Measurements from ENCODE around the gene AHCTF1. TPM values are rescaled to one million over a fixed set of nuclear protein-coding genes. Genes with fewer than 3 reads are reported as not detected.
A peak's percentile ranks its signal among the peaks of the same experiment; 100 is the strongest.

Gene AHCTF1
- total and polyA plus RNA-seq, 9 of the 15 experiments (the other 6 are each of a cell fraction or from before 2014, with no cell fraction given) = 9.4 to 102 (median 47.6) TPM

DNA sequence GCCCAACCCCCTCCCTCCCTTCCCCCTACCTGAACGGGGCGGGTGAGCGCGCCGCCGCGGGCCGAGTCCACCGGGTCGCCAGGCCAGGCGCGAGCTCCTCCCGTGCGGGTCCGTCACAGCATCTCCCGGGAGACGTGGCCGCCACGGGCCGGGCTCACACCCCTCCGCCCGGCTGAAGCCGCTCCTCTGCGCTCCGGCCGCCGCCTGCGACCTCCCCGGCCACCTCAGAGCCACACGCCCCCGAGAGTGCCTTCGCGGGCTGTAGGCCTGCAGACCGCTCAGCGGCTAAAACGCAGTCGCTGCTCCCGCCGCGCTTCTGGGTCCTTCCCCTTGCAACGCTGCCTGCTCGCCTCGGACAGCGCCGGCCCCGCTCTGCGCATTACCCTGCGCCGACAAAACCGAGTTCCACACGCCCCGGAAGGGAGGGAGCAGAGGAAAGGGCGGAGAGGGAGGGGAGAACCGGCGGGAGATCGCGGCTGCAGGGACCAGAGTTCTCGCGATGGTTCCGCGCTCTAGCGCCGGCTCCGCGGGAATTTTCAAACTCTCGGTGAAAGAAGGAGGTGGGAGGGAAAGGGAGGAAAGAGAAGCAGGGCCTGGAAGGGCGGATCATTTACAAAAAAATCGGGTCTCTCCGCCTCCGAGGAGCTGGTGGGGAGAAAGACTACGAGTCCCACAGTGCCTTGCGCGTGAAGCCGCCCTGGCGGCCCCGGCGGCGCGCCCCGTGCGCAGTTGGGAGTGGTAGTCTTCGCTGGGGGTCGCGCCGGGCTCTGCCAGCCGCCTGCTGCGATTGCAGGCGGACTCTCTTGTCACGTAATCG, at the start of gene AHCTF1 (continued):
- no peak for TF ChIP-seq PCBP2 (IDR thresholded peaks at IDR 0.05; ENCODE audit: low read depth, low read length, poor library complexity, severe bottlenecking)
- no peak for TF ChIP-seq PTBP1 (IDR thresholded peaks at IDR 0.05; ENCODE audit: low read depth, low read length)
- TF ChIP-seq, protein P1, sequence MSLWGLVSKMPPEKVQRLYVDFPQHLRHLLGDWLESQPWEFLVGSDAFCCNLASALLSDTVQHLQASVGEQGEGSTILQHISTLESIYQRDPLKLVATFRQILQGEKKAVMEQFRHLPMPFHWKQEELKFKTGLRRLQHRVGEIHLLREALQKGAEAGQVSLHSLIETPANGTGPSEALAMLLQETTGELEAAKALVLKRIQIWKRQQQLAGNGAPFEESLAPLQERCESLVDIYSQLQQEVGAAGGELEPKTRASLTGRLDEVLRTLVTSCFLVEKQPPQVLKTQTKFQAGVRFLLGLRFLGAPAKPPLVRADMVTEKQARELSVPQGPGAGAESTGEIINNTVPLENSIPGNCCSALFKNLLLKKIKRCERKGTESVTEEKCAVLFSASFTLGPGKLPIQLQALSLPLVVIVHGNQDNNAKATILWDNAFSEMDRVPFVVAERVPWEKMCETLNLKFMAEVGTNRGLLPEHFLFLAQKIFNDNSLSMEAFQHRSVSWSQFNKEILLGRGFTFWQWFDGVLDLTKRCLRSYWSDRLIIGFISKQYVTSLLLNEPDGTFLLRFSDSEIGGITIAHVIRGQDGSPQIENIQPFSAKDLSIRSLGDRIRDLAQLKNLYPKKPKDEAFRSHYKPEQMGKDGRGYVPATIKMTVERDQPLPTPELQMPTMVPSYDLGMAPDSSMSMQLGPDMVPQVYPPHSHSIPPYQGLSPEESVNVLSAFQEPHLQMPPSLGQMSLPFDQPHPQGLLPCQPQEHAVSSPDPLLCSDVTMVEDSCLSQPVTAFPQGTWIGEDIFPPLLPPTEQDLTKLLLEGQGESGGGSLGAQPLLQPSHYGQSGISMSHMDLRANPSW (CRISPR knock-in tag; IDR thresholded peaks at IDR 0.05) = no peak
- TF ChIP-seq, protein P2, sequence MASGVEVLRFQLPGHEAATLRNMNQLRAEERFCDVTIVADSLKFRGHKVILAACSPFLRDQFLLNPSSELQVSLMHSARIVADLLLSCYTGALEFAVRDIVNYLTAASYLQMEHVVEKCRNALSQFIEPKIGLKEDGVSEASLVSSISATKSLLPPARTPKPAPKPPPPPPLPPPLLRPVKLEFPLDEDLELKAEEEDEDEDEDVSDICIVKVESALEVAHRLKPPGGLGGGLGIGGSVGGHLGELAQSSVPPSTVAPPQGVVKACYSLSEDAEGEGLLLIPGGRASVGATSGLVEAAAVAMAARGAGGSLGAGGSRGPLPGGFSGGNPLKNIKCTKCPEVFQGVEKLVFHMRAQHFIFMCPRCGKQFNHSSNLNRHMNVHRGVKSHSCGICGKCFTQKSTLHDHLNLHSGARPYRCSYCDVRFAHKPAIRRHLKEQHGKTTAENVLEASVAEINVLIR (CRISPR knock-in tag; IDR thresholded peaks at IDR 0.05) = peak; percentile 52; the same call in 1 of the 2 replicates
- TF ChIP-seq, protein P3, sequence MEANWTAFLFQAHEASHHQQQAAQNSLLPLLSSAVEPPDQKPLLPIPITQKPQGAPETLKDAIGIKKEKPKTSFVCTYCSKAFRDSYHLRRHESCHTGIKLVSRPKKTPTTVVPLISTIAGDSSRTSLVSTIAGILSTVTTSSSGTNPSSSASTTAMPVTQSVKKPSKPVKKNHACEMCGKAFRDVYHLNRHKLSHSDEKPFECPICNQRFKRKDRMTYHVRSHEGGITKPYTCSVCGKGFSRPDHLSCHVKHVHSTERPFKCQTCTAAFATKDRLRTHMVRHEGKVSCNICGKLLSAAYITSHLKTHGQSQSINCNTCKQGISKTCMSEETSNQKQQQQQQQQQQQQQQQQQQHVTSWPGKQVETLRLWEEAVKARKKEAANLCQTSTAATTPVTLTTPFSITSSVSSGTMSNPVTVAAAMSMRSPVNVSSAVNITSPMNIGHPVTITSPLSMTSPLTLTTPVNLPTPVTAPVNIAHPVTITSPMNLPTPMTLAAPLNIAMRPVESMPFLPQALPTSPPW (CRISPR knock-in tag; IDR thresholded peaks at IDR 0.05) = peak; percentile 95
- no peak for TF ChIP-seq ILK (tag; IDR thresholded peaks at IDR 0.05; ENCODE audit: borderline replicate concordance, low read depth)
- peak in 1 of 2 experiments; percentile 8; a peak in 2 of 4 replicates for TF ChIP-seq TBL1XR1 (IDR thresholded peaks at IDR 0.05; ENCODE audit: low read length in 2 of 2)
- TF ChIP-seq HSF4 (CRISPR knock-in tag; IDR thresholded peaks at IDR 0.05; ENCODE audit: borderline replicate concordance) = no peak
- no peak for TF ChIP-seq PPARD (CRISPR knock-in tag; IDR thresholded peaks at IDR 0.05)
- TF ChIP-seq CBX5 (IDR thresholded peaks at IDR 0.05; ENCODE audit: borderline replicate concordance, low read depth) = peak; percentile 71; the same call in 1 of the 2 replicates
- TF ChIP-seq, protein P4, sequence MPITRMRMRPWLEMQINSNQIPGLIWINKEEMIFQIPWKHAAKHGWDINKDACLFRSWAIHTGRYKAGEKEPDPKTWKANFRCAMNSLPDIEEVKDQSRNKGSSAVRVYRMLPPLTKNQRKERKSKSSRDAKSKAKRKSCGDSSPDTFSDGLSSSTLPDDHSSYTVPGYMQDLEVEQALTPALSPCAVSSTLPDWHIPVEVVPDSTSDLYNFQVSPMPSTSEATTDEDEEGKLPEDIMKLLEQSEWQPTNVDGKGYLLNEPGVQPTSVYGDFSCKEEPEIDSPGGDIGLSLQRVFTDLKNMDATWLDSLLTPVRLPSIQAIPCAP (CRISPR knock-in tag; IDR thresholded peaks at IDR 0.05; ENCODE audit: borderline replicate concordance) = no peak
- peak; percentile 72; the same call in 1 of the 2 replicates for TF ChIP-seq DMBX1 (CRISPR knock-in tag; IDR thresholded peaks at IDR 0.05; ENCODE audit: borderline replicate concordance)
- TF ChIP-seq PCBP1 (IDR thresholded peaks at IDR 0.05; ENCODE audit: low read depth, low read length, poor library complexity, severe bottlenecking) = peak; percentile 81
- TF ChIP-seq, protein P5, sequence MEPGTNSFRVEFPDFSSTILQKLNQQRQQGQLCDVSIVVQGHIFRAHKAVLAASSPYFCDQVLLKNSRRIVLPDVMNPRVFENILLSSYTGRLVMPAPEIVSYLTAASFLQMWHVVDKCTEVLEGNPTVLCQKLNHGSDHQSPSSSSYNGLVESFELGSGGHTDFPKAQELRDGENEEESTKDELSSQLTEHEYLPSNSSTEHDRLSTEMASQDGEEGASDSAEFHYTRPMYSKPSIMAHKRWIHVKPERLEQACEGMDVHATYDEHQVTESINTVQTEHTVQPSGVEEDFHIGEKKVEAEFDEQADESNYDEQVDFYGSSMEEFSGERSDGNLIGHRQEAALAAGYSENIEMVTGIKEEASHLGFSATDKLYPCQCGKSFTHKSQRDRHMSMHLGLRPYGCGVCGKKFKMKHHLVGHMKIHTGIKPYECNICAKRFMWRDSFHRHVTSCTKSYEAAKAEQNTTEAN (CRISPR knock-in tag; IDR thresholded peaks at IDR 0.05) = no peak
- TF ChIP-seq SAP30 (IDR thresholded peaks at IDR 0.05; ENCODE audit: borderline replicate concordance, insufficient read depth, low read depth, low read length, poor library complexity, severe bottlenecking) = peak; percentile 40
- TF ChIP-seq SMAD1 (IDR thresholded peaks at IDR 0.05; ENCODE audit: low read depth, low read length, partially characterized antibody) = peak; percentile 13
- peak; percentile 52; the same call in 1 of the 2 replicates for TF ChIP-seq ZNF830 (CRISPR knock-in tag; IDR thresholded peaks at IDR 0.05)
- no peak for TF ChIP-seq ZNF3 (CRISPR knock-in tag; IDR thresholded peaks at IDR 0.05)

Measured in K562 (cell line).